Measurements from ENCODE around the gene TBXA2R. TPM values are rescaled to one million over a fixed set of nuclear protein-coding genes. Genes with fewer than 3 reads are reported as not detected.
A peak's percentile ranks its signal among the peaks of the same experiment; 100 is the strongest.

The TBXA2R gene
- total RNA-seq, 1 experiment from 2014 or later, result 0.15 TPM

DNA sequence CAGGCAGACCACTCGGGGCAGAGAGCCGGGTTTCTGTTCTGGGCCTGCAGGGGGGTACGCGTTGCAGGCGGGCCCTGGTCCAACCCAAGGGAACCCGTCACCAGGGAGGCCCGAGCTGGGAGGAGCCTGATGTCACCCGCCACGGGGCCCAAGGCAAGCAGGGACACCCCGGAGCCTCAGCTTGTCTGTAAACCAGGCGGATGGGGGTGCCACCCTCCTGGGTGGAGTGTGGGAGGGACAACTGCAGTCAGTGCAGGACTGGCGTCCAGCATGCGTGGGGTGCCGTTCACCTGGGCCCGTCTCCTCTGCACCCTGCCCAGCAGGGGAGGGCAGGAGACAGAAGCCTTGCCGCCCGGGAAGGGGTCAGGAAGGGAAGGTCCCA lies 12.9 kb upstream of the TBXA2R start:
- DNase-seq, result no peak
- H3K27ac ChIP-seq (ENCODE audit: low read length), result no peak overlapping the region
- H3K9me2 ChIP-seq (replicated peaks; ENCODE audit: insufficient read depth, low read length), result no peaks in the 10 kb centered on the region
- H3K79me2 ChIP-seq (ENCODE audit: low read length), result peaks cover 10% of the 10 kb centered on the region
- no peak overlapping the region for H3K9ac ChIP-seq (ENCODE audit: low read length)
- no peaks in the 10 kb centered on the region for H3K27me3 ChIP-seq (ENCODE audit: low read length)
- no peaks in the 10 kb centered on the region for H3K9me3 ChIP-seq (ENCODE audit: low read length)
- H3K4me3 ChIP-seq (ENCODE audit: low read length), result no peak overlapping the region
- H3K4me1 ChIP-seq (ENCODE audit: low read length), result no peaks in the 10 kb centered on the region
- H3K36me3 ChIP-seq (ENCODE audit: insufficient read depth, low read length), result no peaks in the 10 kb centered on the region
- peaks cover 4% of the 10 kb centered on the region; the same call in 1 of the 2 replicates for H4K20me1 ChIP-seq (ENCODE audit: insufficient read depth, low read depth, low read length)
- H3K4me2 ChIP-seq (ENCODE audit: low read depth, low read length, poor library complexity, severe bottlenecking), result no peak overlapping the region
- no peak overlapping the region for H2AFZ ChIP-seq (ENCODE audit: low read length)

DNA sequence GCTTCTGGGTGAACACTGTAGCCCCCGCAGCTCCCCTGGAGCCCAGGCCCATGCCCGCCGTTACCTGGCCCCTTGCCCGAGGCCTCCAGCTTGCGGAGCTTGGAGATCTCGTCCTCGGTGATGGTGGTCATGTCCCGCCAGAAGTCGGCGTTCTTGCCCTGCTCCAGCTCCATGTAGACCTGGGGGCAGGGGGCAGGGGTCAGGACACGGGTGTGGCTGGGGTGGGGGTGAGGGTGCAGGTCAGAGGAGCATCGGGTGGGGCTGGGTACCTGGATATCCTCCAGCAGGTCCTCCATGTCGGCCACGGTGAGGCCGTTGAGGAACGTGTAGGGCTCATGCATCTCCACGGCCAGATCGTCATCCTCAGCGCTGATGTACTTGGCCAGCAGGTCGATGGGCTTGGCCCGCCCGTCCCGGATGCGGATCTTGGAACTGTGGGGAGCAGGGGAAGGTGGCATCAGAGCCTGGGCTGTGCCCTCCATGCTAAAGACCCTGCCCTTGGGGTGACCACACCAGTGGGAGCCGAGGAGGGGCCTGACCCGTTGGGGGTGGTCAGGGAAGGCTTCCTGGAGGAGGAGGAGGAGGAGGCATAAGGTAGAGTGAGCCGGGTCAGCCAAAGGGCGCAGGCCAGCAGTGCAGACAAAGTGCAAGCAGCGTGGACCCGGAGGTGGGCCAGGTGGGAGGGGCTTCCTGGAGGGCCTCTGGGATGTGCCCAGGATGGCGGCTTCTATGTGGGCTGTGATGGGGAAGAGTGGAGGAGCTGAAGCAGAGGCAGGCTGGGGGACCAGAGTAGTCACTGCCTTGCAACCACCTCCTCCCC lies 12.3 kb upstream of the TBXA2R start:
- Histone ChIP-seq H3K9me3 (ENCODE audit: low read length) (no peaks in the 10 kb centered on the region), H3K27me3 (ENCODE audit: low read length) (no peaks in the 10 kb centered on the region), H3K79me2 (ENCODE audit: low read length) (peaks cover 4% of the 10 kb centered on the region), H3K9ac (ENCODE audit: low read length) (no peak overlapping the region), H3K9me2 (replicated peaks; ENCODE audit: insufficient read depth, low read length) (no peaks in the 10 kb centered on the region), H2AFZ (ENCODE audit: low read length) (no peak overlapping the region), H3K36me3 (ENCODE audit: insufficient read depth, low read length) (no peaks in the 10 kb centered on the region), H3K4me2 (ENCODE audit: low read depth, low read length, poor library complexity, severe bottlenecking) (no peak overlapping the region), H3K4me1 (ENCODE audit: low read length) (no peaks in the 10 kb centered on the region), H3K4me3 (ENCODE audit: low read length) (no peak overlapping the region), H4K20me1 (ENCODE audit: insufficient read depth, low read depth, low read length) (no peaks in the 10 kb centered on the region; the same call in 1 of the 2 replicates), H3K27ac (ENCODE audit: low read length) (no peak overlapping the region)
- DNase-seq, result no peak

- no peaks in the 10 kb centered on the region for H3K9me3 ChIP-seq (ENCODE audit: low read length)
- H3K4me2 ChIP-seq (ENCODE audit: low read depth, low read length, poor library complexity, severe bottlenecking), result no peak overlapping the region
- H3K4me1 ChIP-seq (ENCODE audit: low read length), result no peaks in the 10 kb centered on the region
- no peak overlapping the region for H3K27ac ChIP-seq (ENCODE audit: low read length)
- no peaks in the 10 kb centered on the region; the same call in 1 of the 2 replicates for H4K20me1 ChIP-seq (ENCODE audit: insufficient read depth, low read depth, low read length)
- DNase-seq, result peak; percentile 85
- H2AFZ ChIP-seq (ENCODE audit: low read length), result no peak overlapping the region
- H3K27me3 ChIP-seq (ENCODE audit: low read length), result no peaks in the 10 kb centered on the region
- 0 out of 2 replicates have a peak, but pooled peaks cover 3% of the 10 kb centered on the region for H3K79me2 ChIP-seq (ENCODE audit: low read length)
- H3K9ac ChIP-seq (ENCODE audit: low read length), result no peak overlapping the region
- no peaks in the 10 kb centered on the region for H3K9me2 ChIP-seq (replicated peaks; ENCODE audit: insufficient read depth, low read length)
- H3K36me3 ChIP-seq (ENCODE audit: insufficient read depth, low read length), result no peaks in the 10 kb centered on the region
- no peak overlapping the region for H3K4me3 ChIP-seq (ENCODE audit: low read length)
Measured at GRCh38 chr19:3618144-3618810, 11.6 kb upstream of the TBXA2R start.

DNA sequence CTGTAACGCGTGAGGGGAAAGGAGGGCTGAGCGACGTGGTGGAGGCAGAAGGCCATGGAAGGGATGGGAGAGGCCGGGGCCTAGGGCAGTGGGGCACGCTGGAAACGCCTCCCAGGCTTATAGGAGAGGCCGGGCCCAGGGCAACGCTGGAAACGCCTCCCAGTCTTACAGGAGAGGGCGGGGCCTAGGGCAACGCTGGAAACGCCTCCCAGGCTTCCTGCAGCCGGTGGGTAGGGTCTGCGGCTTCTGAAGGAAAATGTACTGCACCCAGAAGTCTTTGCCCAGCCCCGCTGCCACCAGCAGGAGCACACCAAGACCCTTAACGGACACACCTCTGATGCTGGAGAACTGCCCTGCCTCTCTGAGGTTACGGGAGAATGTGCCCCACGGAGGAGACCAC lies 10.8 kb upstream of the TBXA2R start:
- Histone ChIP-seq H3K79me2 (ENCODE audit: low read length) (0 out of 2 replicates have a peak, but pooled peaks cover under 1% of the 10 kb centered on the region), H3K9ac (ENCODE audit: low read length) (no peak overlapping the region)

DNA sequence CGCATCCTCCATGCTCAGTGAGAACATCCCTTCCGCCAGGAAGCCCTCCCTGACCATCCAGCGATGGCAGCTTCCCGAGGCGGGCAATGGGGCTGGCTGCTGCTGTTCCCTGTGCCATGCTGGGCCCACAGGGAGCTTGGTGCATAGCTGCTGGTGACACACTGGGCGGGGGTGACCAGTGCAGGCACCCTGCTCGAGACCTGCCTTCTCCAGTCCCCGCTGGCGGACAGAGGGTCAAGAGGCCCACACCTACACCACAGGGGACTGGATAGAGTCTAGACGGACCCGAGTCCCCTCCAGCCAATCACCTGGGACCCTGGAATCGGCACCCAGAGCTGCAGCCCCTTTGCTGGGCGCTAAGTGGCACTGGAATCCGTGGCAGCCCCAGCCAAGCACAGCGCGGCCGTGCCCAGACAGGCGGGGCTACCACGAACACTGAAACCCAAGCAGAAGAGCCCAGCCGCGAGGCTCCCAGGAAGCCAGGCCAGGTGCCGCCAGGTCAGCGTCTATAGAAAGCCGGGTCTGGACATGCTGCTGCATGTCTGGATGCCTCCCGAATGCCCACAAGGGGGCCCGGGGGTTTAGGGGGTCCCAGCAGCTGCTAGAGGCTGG lies 9.0 kb upstream of the TBXA2R start:
- Histone ChIP-seq H3K4me3 (ENCODE audit: low read length) (no peak overlapping the region), H3K9ac (ENCODE audit: low read length) (no peak overlapping the region), H3K9me2 (replicated peaks; ENCODE audit: insufficient read depth, low read length) (no peaks in the 10 kb centered on the region), H2AFZ (ENCODE audit: low read length) (no peak overlapping the region), H3K4me1 (ENCODE audit: low read length) (no peaks in the 10 kb centered on the region), H3K27me3 (ENCODE audit: low read length) (no peaks in the 10 kb centered on the region), H3K36me3 (ENCODE audit: insufficient read depth, low read length) (no peaks in the 10 kb centered on the region), H3K4me2 (ENCODE audit: low read depth, low read length, poor library complexity, severe bottlenecking) (no peak overlapping the region), H3K9me3 (ENCODE audit: low read length) (no peaks in the 10 kb centered on the region), H3K79me2 (ENCODE audit: low read length) (no peaks in the 10 kb centered on the region), H4K20me1 (ENCODE audit: insufficient read depth, low read depth, low read length) (no peaks in the 10 kb centered on the region; the same call in 1 of the 2 replicates), H3K27ac (ENCODE audit: low read length) (no peak overlapping the region)
- no peak for DNase-seq

More for the DNA sequence above, 10.8 kb upstream of the TBXA2R start:
- no peaks in the 10 kb centered on the region; the same call in 1 of the 2 replicates for H4K20me1 ChIP-seq (ENCODE audit: insufficient read depth, low read depth, low read length)
- no peak overlapping the region for H2AFZ ChIP-seq (ENCODE audit: low read length)
- no peak overlapping the region for H3K4me3 ChIP-seq (ENCODE audit: low read length)
- H3K36me3 ChIP-seq (ENCODE audit: insufficient read depth, low read length), result no peaks in the 10 kb centered on the region
- H3K4me1 ChIP-seq (ENCODE audit: low read length), result no peaks in the 10 kb centered on the region
- H3K4me2 ChIP-seq (ENCODE audit: low read depth, low read length, poor library complexity, severe bottlenecking), result no peak overlapping the region
- DNase-seq, result no peak
- no peaks in the 10 kb centered on the region for H3K9me3 ChIP-seq (ENCODE audit: low read length)
- H3K27ac ChIP-seq (ENCODE audit: low read length), result no peak overlapping the region
- no peaks in the 10 kb centered on the region for H3K9me2 ChIP-seq (replicated peaks; ENCODE audit: insufficient read depth, low read length)
- no peaks in the 10 kb centered on the region for H3K27me3 ChIP-seq (ENCODE audit: low read length)

DNA sequence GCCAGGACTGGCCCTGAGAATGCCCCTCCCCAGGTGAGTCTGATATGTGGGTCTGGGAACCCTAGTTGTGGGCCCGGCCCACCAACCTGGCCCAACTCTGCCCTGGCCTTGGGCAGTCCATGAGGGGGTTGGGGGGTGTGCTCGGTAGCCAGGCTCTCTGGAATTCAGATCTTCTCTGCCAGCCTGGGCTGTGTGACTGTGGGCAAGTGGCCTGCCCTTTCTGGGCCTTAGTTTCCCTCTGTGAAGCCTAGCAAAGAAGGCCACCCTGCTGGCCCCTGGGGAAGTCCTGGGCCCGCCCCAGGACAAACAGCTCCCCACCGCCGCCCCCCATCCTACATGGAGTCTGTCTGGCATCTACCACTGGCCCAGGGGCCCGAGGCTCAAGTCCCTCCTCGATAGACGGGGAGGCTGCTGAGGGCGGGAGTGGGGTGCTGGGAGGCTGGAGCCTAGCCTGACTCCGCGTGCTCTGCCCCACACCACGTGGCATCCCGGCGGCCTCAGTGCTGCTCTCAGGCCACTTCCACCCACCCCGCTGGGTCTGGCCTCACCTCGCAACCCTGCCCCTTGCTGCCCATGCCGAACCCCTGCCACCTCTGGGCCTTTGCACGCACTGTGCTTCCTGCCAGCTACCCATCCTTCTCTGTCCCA lies 8.3 kb upstream of the TBXA2R start:
- H3K9me3 ChIP-seq (ENCODE audit: low read length), result no peaks in the 10 kb centered on the region
- no peaks in the 10 kb centered on the region for H3K79me2 ChIP-seq (ENCODE audit: low read length)
- no peak overlapping the region for H3K9ac ChIP-seq (ENCODE audit: low read length)
- no peaks in the 10 kb centered on the region for H3K4me1 ChIP-seq (ENCODE audit: low read length)
- H3K27me3 ChIP-seq (ENCODE audit: low read length), result no peaks in the 10 kb centered on the region
- H3K4me2 ChIP-seq (ENCODE audit: low read depth, low read length, poor library complexity, severe bottlenecking), result no peak overlapping the region
- H3K27ac ChIP-seq (ENCODE audit: low read length), result no peak overlapping the region
- H3K36me3 ChIP-seq (ENCODE audit: insufficient read depth, low read length), result no peaks in the 10 kb centered on the region
- no peaks in the 10 kb centered on the region for H3K9me2 ChIP-seq (replicated peaks; ENCODE audit: insufficient read depth, low read length)
- no peak overlapping the region for H3K4me3 ChIP-seq (ENCODE audit: low read length)
- DNase-seq, result no peak
- no peaks in the 10 kb centered on the region; the same call in 1 of the 2 replicates for H4K20me1 ChIP-seq (ENCODE audit: insufficient read depth, low read depth, low read length)
- no peak overlapping the region for H2AFZ ChIP-seq (ENCODE audit: low read length)

DNA sequence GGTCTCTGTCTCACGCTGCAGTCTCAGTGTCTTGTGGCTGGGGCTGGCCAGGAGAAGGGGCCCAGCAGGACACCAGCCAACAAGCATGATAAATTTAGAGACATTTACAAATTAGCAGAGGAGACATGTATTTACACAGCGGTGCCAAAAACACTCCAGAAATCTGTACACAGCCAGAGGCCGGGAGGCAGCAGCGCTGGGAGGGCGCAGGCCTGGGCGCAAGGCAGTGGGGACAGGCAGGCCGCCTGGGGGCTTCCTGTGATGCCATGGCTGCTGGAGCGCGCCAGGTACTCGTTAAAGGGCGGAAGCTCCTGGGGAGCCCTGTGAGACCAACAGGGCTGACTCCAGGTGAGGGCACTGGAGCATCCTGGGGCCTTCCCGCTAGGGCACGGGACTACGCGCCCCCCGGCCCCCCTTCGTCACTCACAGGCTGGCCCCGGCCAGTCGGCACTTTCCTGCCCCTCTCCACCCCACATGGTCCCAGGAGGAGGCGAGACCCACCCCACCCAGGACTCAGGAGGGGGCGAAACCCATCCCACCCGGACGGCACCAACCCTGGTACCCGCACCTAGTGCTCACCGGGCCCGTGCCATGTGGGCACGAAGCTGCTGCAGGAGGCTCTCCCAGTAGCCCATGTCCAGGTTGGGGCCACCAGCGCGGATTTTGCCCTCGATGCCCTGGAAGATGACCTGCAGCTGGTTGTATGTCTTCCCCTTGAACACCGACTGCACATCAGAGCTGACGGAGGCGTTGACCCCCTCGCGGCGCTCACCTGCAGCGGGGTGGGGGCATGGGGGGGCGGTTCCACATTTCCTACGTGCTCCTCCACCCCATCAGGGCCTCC lies 7.4 kb upstream of the TBXA2R start:
- Histone ChIP-seq H3K36me3 (ENCODE audit: insufficient read depth, low read length) (no peaks in the 10 kb centered on the region), H3K27me3 (ENCODE audit: low read length) (no peaks in the 10 kb centered on the region), H4K20me1 (ENCODE audit: insufficient read depth, low read depth, low read length) (no peaks in the 10 kb centered on the region; the same call in 1 of the 2 replicates), H3K4me1 (ENCODE audit: low read length) (no peaks in the 10 kb centered on the region), H3K9me2 (replicated peaks; ENCODE audit: insufficient read depth, low read length) (no peaks in the 10 kb centered on the region), H2AFZ (ENCODE audit: low read length) (no peak overlapping the region), H3K4me2 (ENCODE audit: low read depth, low read length, poor library complexity, severe bottlenecking) (no peak overlapping the region), H3K9me3 (ENCODE audit: low read length) (no peaks in the 10 kb centered on the region), H3K9ac (ENCODE audit: low read length) (no peak overlapping the region), H3K4me3 (ENCODE audit: low read length) (no peak overlapping the region), H3K79me2 (ENCODE audit: low read length) (no peaks in the 10 kb centered on the region), H3K27ac (ENCODE audit: low read length) (no peak overlapping the region)
- no peak for DNase-seq

Data from Karpas-422 (cell line).